Ishikawa (cell line): ENCODE measurements around the gene WWOX.

Source experiments
- CEBPB ChIP-seq: IDR thresholded peaks from 2 replicates; pipeline ENCODE4 v1.6.1; 2012
- CREB1 ChIP-seq: IDR thresholded peaks from 2 replicates; pipeline ENCODE4 v1.6.1; 2012; ENCODE audit warnings: low read depth
- EGR1 ChIP-seq: IDR thresholded peaks from 2 replicates; pipeline ENCODE4 v1.6.1; 2012
- EP300 ChIP-seq: IDR thresholded peaks from 2 replicates; pipeline ENCODE4 v1.6.1; 2012; ENCODE audit warnings: borderline replicate concordance
- FOXM1 ChIP-seq: IDR thresholded peaks from 2 replicates; pipeline ENCODE4 v1.6.1; 2012; ENCODE audit warnings: low read depth, borderline replicate concordance
- MAX ChIP-seq: IDR thresholded peaks from 2 replicates; pipeline ENCODE4 v1.6.1; 2012
- NFIC ChIP-seq: IDR thresholded peaks from 2 replicates; pipeline ENCODE4 v1.6.1; 2012
- RAD21 ChIP-seq: IDR thresholded peaks from 2 replicates; pipeline ENCODE4 v1.6.1; 2012; ENCODE audit warnings: low read depth
- TAF1 ChIP-seq: IDR thresholded peaks from 2 replicates; pipeline ENCODE4 v1.6.1; 2012; ENCODE audit warnings: low read depth, mild to moderate bottlenecking
- TCF12 ChIP-seq: IDR thresholded peaks from 2 replicates; pipeline ENCODE4 v1.6.1; 2012; ENCODE audit warnings: low read depth
- TEAD4 ChIP-seq: IDR thresholded peaks from 2 replicates; pipeline ENCODE4 v1.6.1; 2012
- USF1 ChIP-seq: IDR thresholded peaks from 2 replicates; pipeline ENCODE4 v1.6.1; 2012
- YY1 ChIP-seq: IDR thresholded peaks from 2 replicates; pipeline ENCODE4 v1.6.1; 2012; ENCODE audit warnings: low read depth
- ZBTB7A ChIP-seq: IDR thresholded peaks from 2 replicates; pipeline ENCODE4 v1.6.1; 2012; ENCODE audit warnings: low read depth
- TF ChIP-seq, protein P1 (sequence below): IDR thresholded peaks from 2 replicates; pipeline ENCODE4 v1.6.1; 2012; ENCODE audit warnings: low read depth, mild to moderate bottlenecking

WWOX gene

GRCh38 chr16:78735337-78735736 lies 635.9 kb downstream of the WWOX start:
- TF ChIP-seq, protein P1, sequence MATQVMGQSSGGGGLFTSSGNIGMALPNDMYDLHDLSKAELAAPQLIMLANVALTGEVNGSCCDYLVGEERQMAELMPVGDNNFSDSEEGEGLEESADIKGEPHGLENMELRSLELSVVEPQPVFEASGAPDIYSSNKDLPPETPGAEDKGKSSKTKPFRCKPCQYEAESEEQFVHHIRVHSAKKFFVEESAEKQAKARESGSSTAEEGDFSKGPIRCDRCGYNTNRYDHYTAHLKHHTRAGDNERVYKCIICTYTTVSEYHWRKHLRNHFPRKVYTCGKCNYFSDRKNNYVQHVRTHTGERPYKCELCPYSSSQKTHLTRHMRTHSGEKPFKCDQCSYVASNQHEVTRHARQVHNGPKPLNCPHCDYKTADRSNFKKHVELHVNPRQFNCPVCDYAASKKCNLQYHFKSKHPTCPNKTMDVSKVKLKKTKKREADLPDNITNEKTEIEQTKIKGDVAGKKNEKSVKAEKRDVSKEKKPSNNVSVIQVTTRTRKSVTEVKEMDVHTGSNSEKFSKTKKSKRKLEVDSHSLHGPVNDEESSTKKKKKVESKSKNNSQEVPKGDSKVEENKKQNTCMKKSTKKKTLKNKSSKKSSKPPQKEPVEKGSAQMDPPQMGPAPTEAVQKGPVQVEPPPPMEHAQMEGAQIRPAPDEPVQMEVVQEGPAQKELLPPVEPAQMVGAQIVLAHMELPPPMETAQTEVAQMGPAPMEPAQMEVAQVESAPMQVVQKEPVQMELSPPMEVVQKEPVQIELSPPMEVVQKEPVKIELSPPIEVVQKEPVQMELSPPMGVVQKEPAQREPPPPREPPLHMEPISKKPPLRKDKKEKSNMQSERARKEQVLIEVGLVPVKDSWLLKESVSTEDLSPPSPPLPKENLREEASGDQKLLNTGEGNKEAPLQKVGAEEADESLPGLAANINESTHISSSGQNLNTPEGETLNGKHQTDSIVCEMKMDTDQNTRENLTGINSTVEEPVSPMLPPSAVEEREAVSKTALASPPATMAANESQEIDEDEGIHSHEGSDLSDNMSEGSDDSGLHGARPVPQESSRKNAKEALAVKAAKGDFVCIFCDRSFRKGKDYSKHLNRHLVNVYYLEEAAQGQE = no peak
- TF ChIP-seq FOXM1 = no peak
- TF ChIP-seq EP300 = no peak
- TF ChIP-seq USF1 = no peak
- no peak for TF ChIP-seq YY1
- no peak for TF ChIP-seq EGR1
- TF ChIP-seq TEAD4 = no peak
- TF ChIP-seq TCF12 = no peak
- TF ChIP-seq RAD21 = no peak
- TF ChIP-seq ZBTB7A = no peak
- TF ChIP-seq CEBPB = no peak
- TF ChIP-seq CREB1 = no peak
- TF ChIP-seq MAX = no peak
- no peak for TF ChIP-seq TAF1

- TF ChIP-seq MAX (no peak), TCF12 (no peak), ZBTB7A (no peak), FOXM1 (no peak), USF1 (no peak), TAF1 (no peak), CREB1 (no peak), TEAD4 (no peak), EP300 (no peak), YY1 (no peak), RAD21 (no peak), NFIC (no peak)
- TF ChIP-seq, protein P1 = no peak
These were observed 638.2 kb downstream of the WWOX start for GRCh38 chr16:78737630-78738029.

- TF ChIP-seq FOXM1 = no peak
- TF ChIP-seq USF1 = no peak
- TF ChIP-seq, protein P1 = no peak
- TF ChIP-seq TAF1 = no peak
- TF ChIP-seq ZBTB7A = no peak
- no peak for TF ChIP-seq RAD21
- TF ChIP-seq CEBPB = no peak
- no peak for TF ChIP-seq MAX
- TF ChIP-seq TCF12 = no peak
- TF ChIP-seq CREB1 = no peak
- TF ChIP-seq TEAD4 = no peak
- no peak for TF ChIP-seq EP300
- no peak for TF ChIP-seq YY1
- TF ChIP-seq EGR1 = no peak
These were observed 639.1 kb downstream of the WWOX start for GRCh38 chr16:78738557-78738956.

GRCh38 chr16:78740269-78740668 lies 640.8 kb downstream of the WWOX start:
- no peak for TF ChIP-seq MAX
- no peak for TF ChIP-seq CREB1
- no peak for TF ChIP-seq RAD21
- TF ChIP-seq YY1 = no peak
- no peak for TF ChIP-seq NFIC
- no peak for TF ChIP-seq TCF12
